K562 (cell line): ENCODE results near the gene RNF207. TPM values are rescaled to one million over a fixed set of nuclear protein-coding genes. Genes with fewer than 3 reads are reported as not detected.
A peak's percentile ranks its signal among the peaks of the same experiment; 100 is the strongest.

ENCODE experiments used
- BRF1 ChIP-seq: IDR thresholded peaks from 3 replicates; pipeline ENCODE4 v1.6.1; 2011; ENCODE audit warnings: borderline replicate concordance, mild to moderate bottlenecking; ENCODE audit not compliant: insufficient read length; ENCODE audit errors: extremely low read depth
- CC2D1A ChIP-seq: fragments of 450-650 bp; IDR thresholded peaks from 2 replicates; pipeline ENCODE4 v1.6.1; 2017; ENCODE audit warnings: mild to moderate bottlenecking
- DNMT1 ChIP-seq: fragments of 450-650 bp; IDR thresholded peaks from 2 replicates; pipeline ENCODE4 v1.6.1; 2016; ENCODE audit warnings: antibody characterized with exemption, mild to moderate bottlenecking
- HMG20A ChIP-seq: fragments of 450-650 bp; formaldehyde crosslinking; conservative IDR thresholded peaks from 2 replicates; pipeline ENCODE4 v1.4.0; 2020; ENCODE audit warnings: mild to moderate bottlenecking, mixed read lengths
- KAT2B ChIP-seq: IDR thresholded peaks from one replicate; pipeline ENCODE4 v1.6.1; 2012; ENCODE audit warnings: low read depth, mild to moderate bottlenecking, control low read depth, inconsistent platforms, low read length, moderate library complexity
- NONO ChIP-seq, 2 experiments: fragments of 200-400 bp in 1 of 2; fragments of 450-650 bp in 1 of 2; formaldehyde crosslinking in 1 of 2; IDR thresholded peaks; 2 replicates each; pipeline ENCODE4 v1.6.1; 2017; ENCODE audit warnings: low read depth in 2 of 2, mild to moderate bottlenecking in 2 of 2, moderate library complexity in 2 of 2, low read length in 1 of 2
- RUNX1 ChIP-seq: sonication (generic); IDR thresholded peaks from 2 replicates; pipeline ENCODE4 v1.6.1; 2016; ENCODE audit warnings: antibody characterized with exemption, low read depth
- SNAPC5 ChIP-seq: fragments of 250-450 bp; sonication (Bioruptor Pico); IDR thresholded peaks from 2 replicates; pipeline ENCODE4 v1.8.0; 2021; ENCODE audit warnings: moderate library complexity, mild to moderate bottlenecking, inconsistent platforms
- STAT5A ChIP-seq: IDR thresholded peaks from 2 replicates; pipeline ENCODE4 v1.6.1; 2012; ENCODE audit warnings: low read length, inconsistent platforms, borderline replicate concordance
- ZBTB34 ChIP-seq: fragments of 250-450 bp; sonication (Bioruptor Pico); IDR thresholded peaks from 2 replicates; pipeline ENCODE4 v1.8.0; 2021; ENCODE audit warnings: mild to moderate bottlenecking, moderate library complexity
- ZNF121 ChIP-seq: sonication (generic); formaldehyde crosslinking; conservative IDR thresholded peaks from 2 replicates; pipeline ENCODE4 v1.8.0; 2022; ENCODE audit warnings: missing genetic modification reagents
- ZNF140 ChIP-seq: fragments of 250-450 bp; sonication (Bioruptor Pico); IDR thresholded peaks from 2 replicates; pipeline ENCODE4 v1.8.0; 2021; ENCODE audit warnings: moderate library complexity, mild to moderate bottlenecking, inconsistent platforms
- ZNF318 ChIP-seq, 2 experiments: fragments of 450-650 bp; IDR thresholded peaks; 2 replicates each; pipeline ENCODE4 v1.6.1; 2016; ENCODE audit warnings: mild to moderate bottlenecking in 2 of 2, borderline replicate concordance in 1 of 2, low read depth in 1 of 2, moderate library complexity in 1 of 2
- ZNF395 ChIP-seq: fragments of 200-800 bp; sonication (Bioruptor generic); IDR thresholded peaks from 2 replicates; pipeline ENCODE4 v1.6.1; 2017; ENCODE audit warnings: missing genetic modification characterization, missing compliant biosample characterization
- ZNF551 ChIP-seq: fragments of 250-450 bp; sonication (Bioruptor Pico); IDR thresholded peaks from 2 replicates; pipeline ENCODE4 v1.5.0; 2021; ENCODE audit warnings: mild to moderate bottlenecking, moderate library complexity
- polyA plus RNA-seq, 8 experiments: library from polyadenylated mRNA; depleted of rRNA in 4 of 8; stranded (reverse) in 5 of 8; unstranded in 3 of 8; fragments of >200 nt; fragmentation: Nextera tagmentation in 2 of 8; fragmentation: Illumina TruSeq in 1 of 8; extraction: Ambion mirVana in 2 of 8; extraction: Trizol in 1 of 8; gene quantifications; 2 replicates each; pipeline versions ENCODE4 v1.2.1 to v1.2.3, GENCODE V29; 2011 to 2014; ENCODE audit warnings: inconsistent platforms in 1 of 8, missing spikeins in 1 of 8
- total RNA-seq, 7 experiments: library from RNA; depleted of rRNA in 6 of 7; stranded (reverse); fragments of >200 nt in 6 of 7; fragmentation: Illumina TruSeq in 2 of 7; extraction: Trizol in 2 of 7; gene quantifications; 2 replicates each; pipeline versions ENCODE4 v1.2.1 to v1.2.3, GENCODE V29; 2011 to 2021; ENCODE audit warnings: low replicate concordance in 1 of 7

The RNF207 gene
- total and polyA plus RNA-seq, 9 of the 15 experiments (the other 6 are each of a cell fraction or from before 2014, with no cell fraction given), result 2.7 to 30.6 (median 12.9) TPM

GRCh38 chr1:6205849-6206519, at the start of gene RNF207 (continued):
- no peak for TF ChIP-seq ZNF318 (IDR thresholded peaks at IDR 0.05; ENCODE audit: borderline replicate concordance in 1 of 2, low read depth in 1 of 2)
- TF ChIP-seq BRF1, result no peak
- no peak for TF ChIP-seq DNMT1
- TF ChIP-seq ZBTB34 (CRISPR knock-in tag), result no peak
- no peak for TF ChIP-seq CC2D1A
- peak in 1 of 2 experiments; percentile 29; a peak in 1 of 4 replicates for TF ChIP-seq NONO (IDR thresholded peaks at IDR 0.05; ENCODE audit: low read depth in 2 of 2, low read length in 1 of 2)
- no peak for TF ChIP-seq ZNF395 (CRISPR knock-in tag)
- no peak for TF ChIP-seq STAT5A
- TF ChIP-seq HMG20A (CRISPR knock-in tag), result no peak
- TF ChIP-seq KAT2B, result no peak
- TF ChIP-seq ZNF121 (CRISPR knock-in tag), result no peak
- TF ChIP-seq ZNF140, result no peak
- no peak for TF ChIP-seq SNAPC5 (CRISPR knock-in tag)
- no peak for TF ChIP-seq ZNF551 (CRISPR knock-in tag)
- TF ChIP-seq RUNX1, result no peak
